ENCODE measurements around the gene INPP5D. TPM values are rescaled to one million over a fixed set of nuclear protein-coding genes. Genes with fewer than 3 reads are reported as not detected.
"Not testable (repeated sequence)": the region's sequence is repeated elsewhere in the genome, so short reads cannot be mapped to it uniquely, and the experiment has no call there.

INPP5D gene
- total and polyA plus RNA-seq, 7 experiments from 2014 or later: 41.0 to 232 (median 122) TPM

GRCh38 chr2:233063269-233063975 lies 3.3 kb downstream of the INPP5D start:
- Histone ChIP-seq H3K27ac (ENCODE audit: low read depth, low read length) (peak overlapping the region; percentile 85), H3K4me3 (ENCODE audit: low read length) (peak overlapping the region; percentile 88), H3K36me3 (ENCODE audit: control insufficient read depth in 2 of 3, insufficient read depth in 3 of 3, low read length in 3 of 3) (peaks cover 4 to 29% (median 8%) of the 10 kb centered on the region in 3 experiments), H3K9me3 (ENCODE audit: control insufficient read depth in 2 of 3, low read length in 3 of 3) (no peaks in the 10 kb centered on the region), H3K27me3 (ENCODE audit: control insufficient read depth in 2 of 2, insufficient read depth in 2 of 2, low read length in 2 of 2) (no peaks in the 10 kb centered on the region), H3K4me1 (ENCODE audit: control insufficient read depth in 2 of 2, insufficient read depth in 2 of 2, low read length in 2 of 2) (peaks cover 48 to 51% of the 10 kb centered on the region in 2 donors)
- H3K4me1 Mint-ChIP-seq: peaks cover 38 to 69% (median 58%) of the 10 kb centered on the region in 7 donors
- H3K27ac Mint-ChIP-seq: peak overlapping the region; percentile 79 to 99 (median 95)
- POLR2A ChIA-PET: interaction anchor here (0.6 to 6.0 kb wide), 7 partner anchors 10 to 37 kb away, joined by 3 to 37 read pairs (median 4); no protein-coding TSS in a partner anchor
- intact Hi-C loops (cut with micrococcal nuclease): loop anchor here (1.0 to 10.0 kb wide), 4 partner anchors 8 to 459 kb away; partner anchors contain the start of gene GIGYF2 (in 1 of the 2)
- no peaks in the 10 kb centered on the region for H3K9me3 Mint-ChIP-seq
- no peaks in the 10 kb centered on the region for H3K27me3 Mint-ChIP-seq
- H3K4me3 Mint-ChIP-seq: peak overlapping the region; percentile 86 to 98 (median 96)
- DNase-seq: no peak
- H3K36me3 Mint-ChIP-seq: peaks cover 1 to 26% (median 10%) of the 10 kb centered on the region in 5 donors
- peak; percentile 4 for ATAC-seq
- CTCF ChIA-PET: no interaction called here

- no peaks in the 10 kb centered on the region for H3K27me3 ChIP-seq (ENCODE audit: control insufficient read depth in 2 of 2, insufficient read depth in 2 of 2, low read length in 2 of 2)
- Mint-ChIP-seq H3K27me3 (no peaks in the 10 kb centered on the region), H3K27ac (peak overlapping the region in 8 of 9 donors; percentile 79 to 99 (median 96)), H3K4me1 (peaks cover 44 to 69% (median 59%) of the 10 kb centered on the region in 7 donors), H3K4me3 (peak overlapping the region; percentile 86 to 98 (median 96)), H3K9me3 (no peaks in the 10 kb centered on the region), H3K36me3 (peaks cover 4 to 32% (median 15%) of the 10 kb centered on the region in 5 donors)
- peaks cover 53 to 54% of the 10 kb centered on the region in 2 donors for H3K4me1 ChIP-seq (ENCODE audit: control insufficient read depth in 2 of 2, insufficient read depth in 2 of 2, low read length in 2 of 2)
- CTCF ChIA-PET: interaction anchor here (1.3 kb wide), 1 partner anchor 10 kb away, joined by 6 read pairs; no protein-coding TSS in a partner anchor
- no peak for ATAC-seq
- H3K9me3 ChIP-seq (ENCODE audit: control insufficient read depth in 2 of 3, low read length in 3 of 3): no peaks in the 10 kb centered on the region
- peaks cover 4 to 29% (median 8%) of the 10 kb centered on the region in 3 experiments for H3K36me3 ChIP-seq (ENCODE audit: control insufficient read depth in 2 of 3, insufficient read depth in 3 of 3, low read length in 3 of 3)
- POLR2A ChIA-PET: interaction anchor here (0.7 to 6.0 kb wide), 6 partner anchors 10 to 27 kb away, joined by 3 to 37 read pairs (median 5); no protein-coding TSS in a partner anchor
- intact Hi-C loops (cut with micrococcal nuclease): loop anchor here (1.0 to 10.0 kb wide), 4 partner anchors 7 to 459 kb away; partner anchors contain the start of gene GIGYF2 (in 1 of the 2)
- peak overlapping the region; percentile 88 for H3K4me3 ChIP-seq (ENCODE audit: low read length)
- no peak for DNase-seq
- peak overlapping the region; percentile 85 for H3K27ac ChIP-seq (ENCODE audit: low read depth, low read length)
Measured at GRCh38 chr2:233063976-233064411, 3.9 kb downstream of the INPP5D start.

DNA sequence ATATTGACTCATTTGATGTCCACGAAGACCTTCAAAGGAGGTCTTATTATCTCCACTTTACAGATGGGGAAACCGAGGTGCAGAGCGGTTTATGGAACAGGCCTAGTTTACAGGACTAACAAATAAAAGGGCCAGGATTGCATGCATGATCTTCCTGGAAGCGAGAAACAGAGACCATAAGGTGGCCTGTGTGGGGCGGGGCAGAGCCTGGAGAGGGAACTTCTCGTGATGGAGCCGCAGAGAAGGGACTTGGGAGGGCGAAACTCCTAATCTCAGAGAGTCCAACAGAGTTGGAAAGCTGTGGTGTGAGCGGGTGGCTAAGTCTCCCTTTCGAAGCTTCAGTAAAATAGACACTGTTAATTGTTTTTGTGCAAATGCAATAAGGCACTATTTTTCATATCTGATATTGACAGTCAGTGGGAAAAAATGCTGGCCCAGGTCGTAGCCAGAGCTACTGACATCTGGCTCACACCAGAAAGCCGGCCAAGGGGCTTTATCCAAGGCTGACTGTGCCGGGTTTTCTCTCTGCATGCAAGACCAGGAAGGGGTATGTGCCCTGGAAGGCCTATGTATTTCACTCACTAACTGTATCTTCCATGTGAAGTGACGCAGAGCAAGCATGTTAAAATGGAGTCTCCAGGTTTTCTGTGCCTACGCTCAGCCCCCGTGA lies 4.5 kb downstream of the INPP5D start:
- Histone ChIP-seq H3K36me3 (ENCODE audit: control insufficient read depth in 2 of 3, insufficient read depth in 3 of 3, low read length in 3 of 3) (peaks cover 4 to 29% (median 8%) of the 10 kb centered on the region in 3 experiments), H3K27ac (ENCODE audit: low read depth, low read length) (no peak overlapping the region), H3K4me1 (ENCODE audit: control insufficient read depth in 2 of 2, insufficient read depth in 2 of 2, low read length in 2 of 2) (peaks cover 49 to 54% of the 10 kb centered on the region in 2 donors), H3K27me3 (ENCODE audit: control insufficient read depth in 2 of 2, insufficient read depth in 2 of 2, low read length in 2 of 2) (no peaks in the 10 kb centered on the region), H3K9me3 (ENCODE audit: control insufficient read depth in 2 of 3, low read length in 3 of 3) (no peaks in the 10 kb centered on the region), H3K4me3 (ENCODE audit: low read length) (peak overlapping the region; percentile 88)
- Mint-ChIP-seq H3K4me1 (peaks cover 47 to 75% (median 65%) of the 10 kb centered on the region in 7 donors), H3K9me3 (no peaks in the 10 kb centered on the region), H3K36me3 (peaks cover 4 to 37% (median 15%) of the 10 kb centered on the region in 5 donors), H3K4me3 (peak overlapping the region in 9 of 10 donors; percentile 33 to 97 (median 76)), H3K27ac (peak overlapping the region in 7 of 9 donors; percentile 6 to 75 (median 56)), H3K27me3 (no peaks in the 10 kb centered on the region)
- ATAC-seq (no peak), DNase-seq (no peak)
- ChIA-PET CTCF (interaction anchor here (0.6 to 1.3 kb wide), 3 partner anchors 11 to 383 kb away, joined by 4 to 6 read pairs (median 4); no protein-coding TSS in a partner anchor), POLR2A (interaction anchor here (0.6 to 6.0 kb wide), 6 partner anchors 9 to 138 kb away, joined by 3 to 37 read pairs (median 5); no protein-coding TSS in a partner anchor)
- intact Hi-C loops (cut with micrococcal nuclease): loop anchor here (5.0 to 10.0 kb wide), 3 partner anchors 33 to 460 kb away; partner anchors contain the start of gene GIGYF2 (in 1 of the 2)

GRCh38 chr2:233065200-233065589 lies 5.1 kb downstream of the INPP5D start:
- ChIA-PET POLR2A (interaction anchor here (0.6 to 6.0 kb wide), 3 partner anchors 8 to 137 kb away, joined by 3 to 37 read pairs (median 6); no protein-coding TSS in a partner anchor), CTCF (interaction anchor here (0.7 to 1.3 kb wide), 2 partner anchors 11 to 383 kb away, joined by 4 to 6 read pairs; no protein-coding TSS in a partner anchor)
- not testable (repeated sequence) for H3K27ac ChIP-seq (ENCODE audit: low read depth, low read length); H3K27me3 Mint-ChIP-seq; H3K27me3 ChIP-seq (ENCODE audit: control insufficient read depth in 2 of 2, insufficient read depth in 2 of 2, low read length in 2 of 2); H3K4me3 ChIP-seq (ENCODE audit: low read length); ATAC-seq; DNase-seq; H3K9me3 ChIP-seq (ENCODE audit: control insufficient read depth in 2 of 3, low read length in 3 of 3); H3K9me3 Mint-ChIP-seq
- intact Hi-C loops (cut with micrococcal nuclease): loop anchor here (10.0 kb wide), 2 partner anchors 370 to 460 kb away; partner anchors contain the start of gene GIGYF2 (in 1 of the 2)
- Mint-ChIP-seq H3K4me1 (peaks cover 43 to 75% (median 67%) of the 10 kb centered on the region in 7 donors), H3K4me3 (peak overlapping the region in 7 of 10 donors; percentile 33 to 97 (median 76)), H3K36me3 (peaks cover 4 to 43% (median 19%) of the 10 kb centered on the region in 5 donors), H3K27ac (peak overlapping the region in 4 of 9 donors; percentile 6 to 56 (median 49))
- Histone ChIP-seq H3K4me1 (ENCODE audit: control insufficient read depth in 2 of 2, insufficient read depth in 2 of 2, low read length in 2 of 2) (peaks cover 50 to 53% of the 10 kb centered on the region in 2 donors), H3K36me3 (ENCODE audit: control insufficient read depth in 2 of 3, insufficient read depth in 3 of 3, low read length in 3 of 3) (peaks cover 4 to 29% (median 8%) of the 10 kb centered on the region in 3 experiments)

GRCh38 chr2:233065954-233066470 lies 5.9 kb downstream of the INPP5D start:
- ATAC-seq (no peak), DNase-seq (no peak)
- H3K36me3 Mint-ChIP-seq: peaks cover 4 to 47% (median 24%) of the 10 kb centered on the region in 5 donors
- no peaks in the 10 kb centered on the region for H3K27me3 Mint-ChIP-seq
- Histone ChIP-seq H3K27me3 (ENCODE audit: control insufficient read depth in 2 of 2, insufficient read depth in 2 of 2, low read length in 2 of 2) (no peaks in the 10 kb centered on the region), H3K4me1 (ENCODE audit: control insufficient read depth in 2 of 2, insufficient read depth in 2 of 2, low read length in 2 of 2) (peaks cover 53 to 58% of the 10 kb centered on the region in 2 donors), H3K4me3 (ENCODE audit: low read length) (no peak overlapping the region), H3K9me3 (ENCODE audit: control insufficient read depth in 2 of 3, low read length in 3 of 3) (no peaks in the 10 kb centered on the region), H3K27ac (ENCODE audit: low read depth, low read length) (no peak overlapping the region), H3K36me3 (ENCODE audit: control insufficient read depth in 2 of 3, insufficient read depth in 3 of 3, low read length in 3 of 3) (peaks cover 4 to 21% (median 8%) of the 10 kb centered on the region in 3 experiments)
- ChIA-PET POLR2A (interaction anchor here (1.5 to 6.0 kb wide), 2 partner anchors 16 to 21 kb away, joined by 4 to 37 read pairs; no protein-coding TSS in a partner anchor), CTCF (interaction anchor here (0.5 to 0.6 kb wide), 2 partner anchors 28 to 68 kb away, joined by 3 read pairs; no protein-coding TSS in a partner anchor)
- peaks cover 0 to 2% (median 0%) of the 10 kb centered on the region in 11 donors for H3K9me3 Mint-ChIP-seq
- peaks cover 41 to 82% (median 71%) of the 10 kb centered on the region in 7 donors for H3K4me1 Mint-ChIP-seq
- H3K27ac Mint-ChIP-seq: peak overlapping the region in 3 of 9 donors; percentile 32 to 75 (median 63)
- intact Hi-C loops (cut with micrococcal nuclease): loop anchor here (10.0 kb wide), 2 partner anchors 371 to 461 kb away; partner anchors contain the start of gene GIGYF2 (in 1 of the 2)
- peak overlapping the region in 2 of 10 donors; percentile 20 to 46 for H3K4me3 Mint-ChIP-seq

Measured in naive thymus-derived CD4-positive, alpha-beta T cell (primary cell).